ENCODE measurements around the gene GRIN3B. TPM values are rescaled to one million over a fixed set of nuclear protein-coding genes. Genes with fewer than 3 reads are reported as not detected.

Gene GRIN3B
- total RNA-seq, 1 donor from 2014 or later = not detected

DNA sequence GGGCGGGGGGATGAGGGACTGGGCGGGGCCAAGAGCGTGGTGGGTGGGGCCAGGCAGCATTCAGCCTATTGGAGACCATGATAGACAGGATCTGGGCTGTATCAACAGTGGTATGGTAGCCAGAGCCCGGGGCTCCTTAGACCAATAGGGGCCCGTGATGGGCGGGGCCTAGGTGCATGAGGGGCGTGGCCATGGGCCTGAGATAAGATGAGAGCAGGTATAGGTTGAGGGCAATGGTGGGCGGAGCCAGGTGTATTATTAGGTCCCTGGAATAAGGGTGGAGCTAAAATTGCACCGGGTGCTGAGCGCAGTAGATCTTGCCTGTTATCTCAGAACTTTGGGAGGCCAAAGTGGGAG lies 45.0 kb downstream of the GRIN3B start:
- H3K27me3 ChIP-seq = no peaks in the 10 kb centered on the region
- DNase-seq (ENCODE audit: extremely low spot score in 2 of 2) = no peak
- no peaks in the 10 kb centered on the region for H3K9me3 ChIP-seq
- TF ChIP-seq POLR2AphosphoS5 (IDR thresholded peaks at IDR 0.05; ENCODE audit: insufficient read depth in 1 of 2, low read depth in 1 of 2) (no peak), POLR2A (IDR thresholded peaks at IDR 0.05) (no peak)
- TF ChIP-seq, protein P1, sequence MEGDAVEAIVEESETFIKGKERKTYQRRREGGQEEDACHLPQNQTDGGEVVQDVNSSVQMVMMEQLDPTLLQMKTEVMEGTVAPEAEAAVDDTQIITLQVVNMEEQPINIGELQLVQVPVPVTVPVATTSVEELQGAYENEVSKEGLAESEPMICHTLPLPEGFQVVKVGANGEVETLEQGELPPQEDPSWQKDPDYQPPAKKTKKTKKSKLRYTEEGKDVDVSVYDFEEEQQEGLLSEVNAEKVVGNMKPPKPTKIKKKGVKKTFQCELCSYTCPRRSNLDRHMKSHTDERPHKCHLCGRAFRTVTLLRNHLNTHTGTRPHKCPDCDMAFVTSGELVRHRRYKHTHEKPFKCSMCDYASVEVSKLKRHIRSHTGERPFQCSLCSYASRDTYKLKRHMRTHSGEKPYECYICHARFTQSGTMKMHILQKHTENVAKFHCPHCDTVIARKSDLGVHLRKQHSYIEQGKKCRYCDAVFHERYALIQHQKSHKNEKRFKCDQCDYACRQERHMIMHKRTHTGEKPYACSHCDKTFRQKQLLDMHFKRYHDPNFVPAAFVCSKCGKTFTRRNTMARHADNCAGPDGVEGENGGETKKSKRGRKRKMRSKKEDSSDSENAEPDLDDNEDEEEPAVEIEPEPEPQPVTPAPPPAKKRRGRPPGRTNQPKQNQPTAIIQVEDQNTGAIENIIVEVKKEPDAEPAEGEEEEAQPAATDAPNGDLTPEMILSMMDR (IDR thresholded peaks at IDR 0.05) = no peak
- H3K27ac ChIP-seq = no peak overlapping the region
- peaks cover 17% of the 10 kb centered on the region for H3K4me1 ChIP-seq
- no peak overlapping the region for H3K4me3 ChIP-seq
- no peaks in the 10 kb centered on the region for H3K36me3 ChIP-seq
- intact Hi-C loops (cut with DNase I) = no loop called here

DNA sequence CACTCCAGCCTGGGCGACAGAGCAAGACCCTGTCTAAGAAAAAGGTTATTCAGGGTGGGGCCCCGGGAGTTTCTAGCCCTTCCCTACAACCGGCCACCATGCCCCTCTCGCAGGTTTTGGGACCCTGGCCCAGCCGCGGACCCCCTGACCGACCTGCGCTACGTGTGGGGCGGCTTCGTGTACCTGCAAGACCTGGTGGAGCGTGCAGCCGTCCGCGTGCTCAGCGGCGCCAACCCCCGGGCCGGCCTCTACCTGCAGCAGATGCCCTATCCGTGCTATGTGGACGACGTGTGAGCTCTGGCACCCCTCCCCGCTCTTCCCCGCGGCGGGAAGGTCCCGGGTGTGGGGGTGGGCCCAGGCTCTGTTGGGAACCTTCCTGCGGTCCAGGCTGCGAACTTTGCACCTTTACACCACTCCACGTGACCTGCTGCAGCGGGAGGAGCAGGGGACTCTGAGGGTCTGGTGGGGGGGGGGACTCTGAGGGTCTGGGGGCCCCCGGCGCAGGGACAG lies 46.0 kb downstream of the GRIN3B start:
- intact Hi-C loops (cut with DNase I) = no loop called here
- Histone ChIP-seq H3K27ac (no peak overlapping the region), H3K4me1 (peaks cover 9% of the 10 kb centered on the region), H3K9me3 (no peaks in the 10 kb centered on the region), H3K27me3 (no peaks in the 10 kb centered on the region), H3K4me3 (no peak overlapping the region), H3K36me3 (no peaks in the 10 kb centered on the region)
- DNase-seq (ENCODE audit: extremely low spot score in 2 of 2) = no peak
- TF ChIP-seq POLR2A (IDR thresholded peaks at IDR 0.05) (no peak), POLR2AphosphoS5 (IDR thresholded peaks at IDR 0.05; ENCODE audit: insufficient read depth in 1 of 2, low read depth in 1 of 2) (no peak)
- TF ChIP-seq, protein P1 (IDR thresholded peaks at IDR 0.05) = no peak

DNA sequence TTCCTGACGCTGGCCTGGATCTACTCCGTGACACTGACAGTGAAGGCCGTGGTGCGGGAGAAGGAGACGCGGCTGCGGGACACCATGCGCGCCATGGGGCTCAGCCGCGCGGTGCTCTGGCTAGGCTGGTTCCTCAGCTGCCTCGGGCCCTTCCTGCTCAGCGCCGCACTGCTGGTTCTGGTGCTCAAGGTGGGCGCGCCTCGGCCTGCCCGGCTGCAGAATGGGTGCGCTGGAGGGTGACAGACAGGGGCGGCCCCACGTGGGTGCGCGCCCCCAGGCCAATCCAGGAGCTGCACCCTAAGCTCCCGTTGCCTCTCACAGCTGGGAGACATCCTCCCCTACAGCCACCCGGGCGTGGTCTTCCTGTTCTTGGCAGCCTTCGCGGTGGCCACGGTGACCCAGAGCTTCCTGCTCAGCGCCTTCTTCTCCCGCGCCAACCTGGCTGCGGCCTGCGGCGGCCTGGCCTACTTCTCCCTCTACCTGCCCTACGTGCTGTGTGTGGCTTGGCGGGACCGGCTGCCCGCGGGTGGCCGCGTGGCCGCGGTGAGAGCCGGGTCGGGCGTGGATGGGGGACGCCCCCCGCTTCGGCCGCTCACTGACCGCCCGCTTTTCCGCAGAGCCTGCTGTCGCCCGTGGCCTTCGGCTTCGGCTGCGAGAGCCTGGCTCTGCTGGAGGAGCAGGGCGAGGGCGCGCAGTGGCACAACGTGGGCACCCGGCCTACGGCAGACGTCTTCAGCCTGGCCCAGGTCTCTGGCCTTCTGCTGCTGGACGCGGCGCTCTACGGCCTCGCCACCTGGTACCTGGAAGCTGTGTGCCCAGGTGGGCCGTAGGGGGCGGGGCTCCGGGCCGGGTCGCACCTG lies 46.8 kb downstream of the GRIN3B start:
- no peak overlapping the region for H3K4me3 ChIP-seq
- no peak for TF ChIP-seq POLR2AphosphoS5 (IDR thresholded peaks at IDR 0.05; ENCODE audit: insufficient read depth in 1 of 2, low read depth in 1 of 2)
- TF ChIP-seq, protein P1 (IDR thresholded peaks at IDR 0.05) = no peak
- no peak for TF ChIP-seq POLR2A (IDR thresholded peaks at IDR 0.05)
- intact Hi-C loops (cut with DNase I) = no loop called here
- DNase-seq (ENCODE audit: extremely low spot score in 2 of 2) = no peak
- H3K9me3 ChIP-seq = no peaks in the 10 kb centered on the region
- H3K4me1 ChIP-seq = no peaks in the 10 kb centered on the region
- H3K36me3 ChIP-seq = no peaks in the 10 kb centered on the region
- no peaks in the 10 kb centered on the region for H3K27me3 ChIP-seq
- H3K27ac ChIP-seq = no peak overlapping the region

DNA sequence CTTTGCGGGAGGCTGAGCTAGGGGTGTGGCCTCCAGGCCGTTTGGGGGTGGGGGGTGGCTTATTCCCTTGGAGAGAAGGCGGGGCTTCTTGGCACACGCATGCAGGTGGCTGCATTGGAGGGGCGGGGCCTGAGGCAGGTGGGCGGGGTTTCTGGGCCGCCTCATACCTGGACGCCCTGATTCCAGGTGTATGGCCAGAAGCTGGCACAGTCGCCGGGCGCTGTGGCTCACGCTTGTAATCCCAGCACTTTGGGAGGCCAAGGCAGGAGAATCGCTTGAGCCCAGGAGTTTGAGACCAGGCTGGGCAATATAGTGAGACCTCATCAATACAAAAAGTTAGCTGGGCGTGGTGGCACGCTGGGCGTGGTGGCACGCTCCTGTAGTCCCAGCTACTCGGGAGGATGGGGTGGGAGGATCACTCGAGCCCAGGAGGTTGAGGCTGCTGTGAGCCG lies 47.5 kb downstream of the GRIN3B start:
- intact Hi-C loops (cut with DNase I) = no loop called here
- TF ChIP-seq POLR2A (IDR thresholded peaks at IDR 0.05) = no peak
- TF ChIP-seq, protein P1 (IDR thresholded peaks at IDR 0.05) = no peak
- no peak for TF ChIP-seq POLR2AphosphoS5 (IDR thresholded peaks at IDR 0.05; ENCODE audit: insufficient read depth in 1 of 2, low read depth in 1 of 2)
- DNase-seq (ENCODE audit: extremely low spot score in 2 of 2) = no peak
- Histone ChIP-seq H3K27ac (no peak overlapping the region), H3K27me3 (no peaks in the 10 kb centered on the region), H3K4me1 (no peaks in the 10 kb centered on the region), H3K36me3 (no peaks in the 10 kb centered on the region), H3K4me3 (no peak overlapping the region), H3K9me3 (no peaks in the 10 kb centered on the region)

DNA sequence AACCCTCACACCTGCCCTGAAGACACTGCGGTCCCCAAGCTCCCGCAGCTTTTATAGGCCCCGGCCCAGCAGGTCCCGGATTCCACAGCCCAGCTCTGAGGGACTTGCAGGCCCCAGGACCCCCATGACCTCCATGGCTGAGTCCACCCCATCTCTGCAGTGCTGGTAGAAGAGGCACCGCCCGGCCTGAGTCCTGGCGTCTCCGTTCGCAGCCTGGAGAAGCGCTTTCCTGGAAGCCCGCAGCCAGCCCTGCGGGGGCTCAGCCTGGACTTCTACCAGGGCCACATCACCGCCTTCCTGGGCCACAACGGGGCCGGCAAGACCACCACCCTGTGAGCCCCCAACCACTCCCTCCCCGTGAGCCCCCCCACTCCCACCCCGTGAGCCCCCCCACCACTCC lies 48.9 kb downstream of the GRIN3B start:
- no peak for TF ChIP-seq POLR2A (IDR thresholded peaks at IDR 0.05)
- TF ChIP-seq, protein P1 (IDR thresholded peaks at IDR 0.05) = no peak
- no peak for TF ChIP-seq POLR2AphosphoS5 (IDR thresholded peaks at IDR 0.05; ENCODE audit: insufficient read depth in 1 of 2, low read depth in 1 of 2)
- intact Hi-C loops (cut with DNase I) = no loop called here
- DNase-seq (ENCODE audit: extremely low spot score in 2 of 2) = no peak

More for the DNA sequence above, 48.9 kb downstream of the GRIN3B start:
- Histone ChIP-seq H3K4me3 (no peak overlapping the region), H3K27ac (no peak overlapping the region), H3K9me3 (no peaks in the 10 kb centered on the region), H3K4me1 (no peaks in the 10 kb centered on the region), H3K36me3 (no peaks in the 10 kb centered on the region), H3K27me3 (no peaks in the 10 kb centered on the region)

Data from vagina (tissue), 2 donors.